ENCODE data around the gene CSHL1.
A peak's percentile ranks its signal among the peaks of the same experiment; 100 is the strongest.

The CSHL1 gene

GRCh38 chr17:63940584-63940983 is 29.5 kb upstream of the CSHL1 start:
- H3K9me3 ChIP-seq (ENCODE audit: control insufficient read depth, insufficient read depth, low read length): no peaks in the 10 kb centered on the region
- peaks cover 61% of the 10 kb centered on the region for H3K4me1 ChIP-seq (ENCODE audit: control insufficient read depth, low read length)
- no peaks in the 10 kb centered on the region for H3K79me2 ChIP-seq (ENCODE audit: control insufficient read depth, low read length)
- no peak overlapping the region for H3K4me2 ChIP-seq (ENCODE audit: low read length)
- no peaks in the 10 kb centered on the region for H3K36me3 ChIP-seq (ENCODE audit: control insufficient read depth, low read length)
- TF ChIP-seq CTCF (IDR thresholded peaks at IDR 0.05; ENCODE audit: low read depth, low read length, poor library complexity, severe bottlenecking) (no peak), EZH2phosphoT487 (IDR thresholded peaks at IDR 0.05; ENCODE audit: borderline replicate concordance, low read length) (no peak)
- no peaks in the 10 kb centered on the region for H4K20me1 ChIP-seq (ENCODE audit: control insufficient read depth, insufficient read depth, low read depth, low read length)
- no peaks in the 10 kb centered on the region for H3K27me3 ChIP-seq (ENCODE audit: control insufficient read depth, low read length)
- no peak overlapping the region for H3K27ac ChIP-seq (ENCODE audit: low read depth, low read length)
- no peaks in the 10 kb centered on the region for H3K9me2 ChIP-seq (replicated peaks; ENCODE audit: control insufficient read depth, low read length)
- no peak overlapping the region for H3K4me3 ChIP-seq (ENCODE audit: low read length)
- peaks cover 6% of the 10 kb centered on the region; the same call in 1 of the 2 replicates for H3F3A ChIP-seq (ENCODE audit: control insufficient read depth, insufficient read depth)

- H3K36me3 ChIP-seq (ENCODE audit: control insufficient read depth, low read length): no peaks in the 10 kb centered on the region
Observed at GRCh38 chr17:63939884-63940283, 28.8 kb upstream of the CSHL1 start.

GRCh38 chr17:63939401-63939800 is 28.3 kb upstream of the CSHL1 start:
- H4K20me1 ChIP-seq (ENCODE audit: control insufficient read depth, insufficient read depth, low read depth, low read length): no peaks in the 10 kb centered on the region
- no peak overlapping the region for H3K27ac ChIP-seq (ENCODE audit: low read depth, low read length)
- peaks cover 63% of the 10 kb centered on the region for H3K4me1 ChIP-seq (ENCODE audit: control insufficient read depth, low read length)
- H3K4me2 ChIP-seq (ENCODE audit: low read length): no peak overlapping the region
- peaks cover 5% of the 10 kb centered on the region; the same call in 1 of the 2 replicates for H3F3A ChIP-seq (ENCODE audit: control insufficient read depth, insufficient read depth)
- H3K27me3 ChIP-seq (ENCODE audit: control insufficient read depth, low read length): no peaks in the 10 kb centered on the region
- H3K9me2 ChIP-seq (replicated peaks; ENCODE audit: control insufficient read depth, low read length): no peaks in the 10 kb centered on the region
- H3K9me3 ChIP-seq (ENCODE audit: control insufficient read depth, insufficient read depth, low read length): no peaks in the 10 kb centered on the region
- no peak overlapping the region for H3K4me3 ChIP-seq (ENCODE audit: low read length)
- H3K79me2 ChIP-seq (ENCODE audit: control insufficient read depth, low read length): no peaks in the 10 kb centered on the region
- no peaks in the 10 kb centered on the region for H3K36me3 ChIP-seq (ENCODE audit: control insufficient read depth, low read length)
- TF ChIP-seq CTCF (IDR thresholded peaks at IDR 0.05; ENCODE audit: low read depth, low read length, poor library complexity, severe bottlenecking): no peak
- TF ChIP-seq EZH2phosphoT487 (IDR thresholded peaks at IDR 0.05; ENCODE audit: borderline replicate concordance, low read length): no peak

More at GRCh38 chr17:63939884-63940283, 28.8 kb upstream of the CSHL1 start:
- Histone ChIP-seq H4K20me1 (ENCODE audit: control insufficient read depth, insufficient read depth, low read depth, low read length) (no peaks in the 10 kb centered on the region), H3K9me2 (replicated peaks; ENCODE audit: control insufficient read depth, low read length) (no peaks in the 10 kb centered on the region), H3K79me2 (ENCODE audit: control insufficient read depth, low read length) (no peaks in the 10 kb centered on the region), H3K4me1 (ENCODE audit: control insufficient read depth, low read length) (peaks cover 61% of the 10 kb centered on the region), H3F3A (ENCODE audit: control insufficient read depth, insufficient read depth) (peaks cover 8% of the 10 kb centered on the region; the same call in 1 of the 2 replicates), H3K4me2 (ENCODE audit: low read length) (no peak overlapping the region), H3K9me3 (ENCODE audit: control insufficient read depth, insufficient read depth, low read length) (no peaks in the 10 kb centered on the region), H3K4me3 (ENCODE audit: low read length) (no peak overlapping the region), H3K27ac (ENCODE audit: low read depth, low read length) (no peak overlapping the region), H3K27me3 (ENCODE audit: control insufficient read depth, low read length) (no peaks in the 10 kb centered on the region)
- no peak for TF ChIP-seq EZH2phosphoT487 (IDR thresholded peaks at IDR 0.05; ENCODE audit: borderline replicate concordance, low read length)

GRCh38 chr17:63937920-63938319 is 26.9 kb upstream of the CSHL1 start:
- H3K36me3 ChIP-seq (ENCODE audit: control insufficient read depth, low read length): no peaks in the 10 kb centered on the region
- no peaks in the 10 kb centered on the region for H3K9me3 ChIP-seq (ENCODE audit: control insufficient read depth, insufficient read depth, low read length)
- no peak overlapping the region for H3K27ac ChIP-seq (ENCODE audit: low read depth, low read length)
- H3K9me2 ChIP-seq (replicated peaks; ENCODE audit: control insufficient read depth, low read length): no peaks in the 10 kb centered on the region
- no peaks in the 10 kb centered on the region; the same call in 1 of the 2 replicates for H3K79me2 ChIP-seq (ENCODE audit: control insufficient read depth, low read length)
- no peak overlapping the region for H3K4me3 ChIP-seq (ENCODE audit: low read length)
- no peaks in the 10 kb centered on the region for H3K27me3 ChIP-seq (ENCODE audit: control insufficient read depth, low read length)
- no peaks in the 10 kb centered on the region for H4K20me1 ChIP-seq (ENCODE audit: control insufficient read depth, insufficient read depth, low read depth, low read length)
- H3F3A ChIP-seq (ENCODE audit: control insufficient read depth, insufficient read depth): 0 out of 2 replicates have a peak, but pooled peaks cover 4% of the 10 kb centered on the region
- no peak for TF ChIP-seq CTCF (IDR thresholded peaks at IDR 0.05; ENCODE audit: low read depth, low read length, poor library complexity, severe bottlenecking)
- no peak for TF ChIP-seq EZH2phosphoT487 (IDR thresholded peaks at IDR 0.05; ENCODE audit: borderline replicate concordance, low read length)
- peaks cover 73% of the 10 kb centered on the region for H3K4me1 ChIP-seq (ENCODE audit: control insufficient read depth, low read length)
- H3K4me2 ChIP-seq (ENCODE audit: low read length): peak overlapping the region; percentile 48; the same call in 1 of the 2 replicates

All from DOHH2 (cell line).